GM12864 (cell line): Measurements from ENCODE around the gene MRM3.

Source experiments
- DNase-seq: peaks from one replicate; pipeline ENCODE4 v3.0.0-alpha.2; 2011; ENCODE audit warnings: low read depth
- H3K4me3 ChIP-seq: 2 replicates; pipeline ENCODE4 v1.5.1; 2011; ENCODE audit warnings: mild to moderate bottlenecking, low read depth, low read length, control low read depth
- TF ChIP-seq, protein P1 (sequence below): IDR thresholded peaks from 2 replicates; pipeline ENCODE4 v1.5.1; 2011; ENCODE audit warnings: low read depth, mild to moderate bottlenecking, moderate library complexity, low read length, control low read depth, inconsistent platforms; ENCODE audit errors: missing control alignments

Gene MRM3

DNA sequence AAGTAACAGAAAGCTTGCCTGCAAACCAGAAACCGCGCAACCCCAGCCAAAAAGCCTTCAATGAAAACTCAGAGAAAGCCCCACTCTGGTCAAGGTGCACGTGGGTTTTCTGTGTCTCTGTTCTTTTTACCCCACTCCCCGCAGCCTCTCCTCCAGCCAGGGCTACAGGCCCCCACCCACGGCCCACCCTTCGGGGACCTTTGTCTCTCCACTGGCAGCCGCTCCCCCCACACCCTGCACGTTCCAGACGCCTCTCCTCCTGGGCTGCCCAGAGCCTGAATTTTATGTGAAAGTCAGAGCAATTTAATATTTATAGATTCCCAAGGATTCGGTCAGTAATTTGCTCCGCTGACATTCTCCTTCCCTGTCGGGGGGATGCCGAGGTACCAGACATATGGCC, 24.2 kb downstream of the MRM3 start:
- no peak for DNase-seq
- TF ChIP-seq, protein P1, sequence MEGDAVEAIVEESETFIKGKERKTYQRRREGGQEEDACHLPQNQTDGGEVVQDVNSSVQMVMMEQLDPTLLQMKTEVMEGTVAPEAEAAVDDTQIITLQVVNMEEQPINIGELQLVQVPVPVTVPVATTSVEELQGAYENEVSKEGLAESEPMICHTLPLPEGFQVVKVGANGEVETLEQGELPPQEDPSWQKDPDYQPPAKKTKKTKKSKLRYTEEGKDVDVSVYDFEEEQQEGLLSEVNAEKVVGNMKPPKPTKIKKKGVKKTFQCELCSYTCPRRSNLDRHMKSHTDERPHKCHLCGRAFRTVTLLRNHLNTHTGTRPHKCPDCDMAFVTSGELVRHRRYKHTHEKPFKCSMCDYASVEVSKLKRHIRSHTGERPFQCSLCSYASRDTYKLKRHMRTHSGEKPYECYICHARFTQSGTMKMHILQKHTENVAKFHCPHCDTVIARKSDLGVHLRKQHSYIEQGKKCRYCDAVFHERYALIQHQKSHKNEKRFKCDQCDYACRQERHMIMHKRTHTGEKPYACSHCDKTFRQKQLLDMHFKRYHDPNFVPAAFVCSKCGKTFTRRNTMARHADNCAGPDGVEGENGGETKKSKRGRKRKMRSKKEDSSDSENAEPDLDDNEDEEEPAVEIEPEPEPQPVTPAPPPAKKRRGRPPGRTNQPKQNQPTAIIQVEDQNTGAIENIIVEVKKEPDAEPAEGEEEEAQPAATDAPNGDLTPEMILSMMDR, result no peak
- no peak overlapping the region for H3K4me3 ChIP-seq

DNA sequence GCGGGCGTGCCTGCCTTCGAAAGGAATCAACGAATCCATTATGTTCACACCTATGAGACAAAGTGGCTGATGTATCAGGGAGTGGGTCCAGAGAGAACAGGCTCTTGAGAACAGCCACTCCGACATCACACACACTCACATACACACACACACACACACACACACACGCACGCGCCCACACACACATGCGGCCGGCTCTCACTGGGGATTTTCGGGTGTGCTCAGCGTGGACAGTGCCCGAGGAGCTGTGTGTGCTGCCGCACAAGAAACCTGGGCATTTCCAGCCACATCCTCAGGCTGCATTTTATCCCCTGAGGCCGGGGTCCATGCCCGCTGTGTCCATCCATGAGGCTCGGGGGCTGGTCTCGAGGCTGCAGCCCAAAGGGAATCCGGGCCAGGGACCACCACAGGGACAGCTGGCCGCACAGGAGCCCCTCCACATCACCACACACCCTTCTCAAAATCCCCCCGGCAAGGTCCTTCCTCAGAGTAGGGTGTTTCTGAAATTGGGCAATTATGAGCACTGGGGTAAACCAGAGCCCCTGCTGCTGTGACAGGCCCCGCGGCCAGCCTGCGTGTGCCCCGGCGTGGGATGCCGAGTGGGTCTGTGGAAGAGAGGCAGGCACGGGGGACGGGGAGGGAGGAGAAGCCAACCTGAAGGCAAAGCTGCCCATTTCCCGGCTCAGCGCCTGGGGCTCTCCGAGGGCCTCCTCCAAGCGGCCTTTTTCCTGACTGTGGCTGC, 24.8 kb downstream of the MRM3 start:
- no peak for DNase-seq
- H3K4me3 ChIP-seq, result no peak overlapping the region
- TF ChIP-seq, protein P1, result no peak

DNA sequence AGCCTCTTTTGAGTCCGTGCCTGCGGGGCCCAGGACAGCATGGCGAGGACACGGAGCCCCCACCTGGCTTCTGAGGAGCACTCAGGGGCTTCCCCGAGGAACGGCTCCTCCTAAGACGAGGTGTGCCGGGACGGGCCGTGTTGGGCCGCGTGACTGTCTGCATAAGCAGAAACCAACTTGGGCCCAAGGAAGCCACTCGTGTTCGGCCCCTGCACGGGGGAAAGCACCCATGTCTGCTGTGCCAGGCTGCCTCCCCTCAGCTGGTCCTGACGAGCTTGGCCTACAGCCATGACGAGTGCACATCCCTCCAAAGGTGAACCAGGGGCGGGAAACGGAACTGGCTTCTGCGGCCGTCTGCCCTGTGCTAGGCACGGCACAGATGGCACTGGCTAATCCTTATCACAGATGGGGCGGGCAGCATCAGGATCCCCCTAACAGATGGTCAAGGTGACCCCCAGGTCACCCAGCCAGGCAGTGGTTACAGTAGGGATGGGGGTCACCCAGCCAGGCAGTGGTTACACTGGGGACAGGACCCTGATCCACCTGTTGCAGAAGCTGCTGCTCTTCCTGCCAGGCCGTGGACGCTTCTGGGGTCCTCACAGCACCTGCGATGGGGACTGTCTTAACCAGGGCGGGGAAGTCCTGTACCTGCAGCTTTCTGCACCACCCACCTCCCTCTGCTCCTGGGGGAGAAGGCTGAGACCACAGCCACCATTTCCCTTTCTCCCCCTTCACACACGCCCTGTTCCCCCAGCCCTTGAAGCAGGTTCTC, 25.6 kb downstream of the MRM3 start:
- TF ChIP-seq, protein P1, result no peak
- no peak overlapping the region for H3K4me3 ChIP-seq
- DNase-seq, result no peak

DNA sequence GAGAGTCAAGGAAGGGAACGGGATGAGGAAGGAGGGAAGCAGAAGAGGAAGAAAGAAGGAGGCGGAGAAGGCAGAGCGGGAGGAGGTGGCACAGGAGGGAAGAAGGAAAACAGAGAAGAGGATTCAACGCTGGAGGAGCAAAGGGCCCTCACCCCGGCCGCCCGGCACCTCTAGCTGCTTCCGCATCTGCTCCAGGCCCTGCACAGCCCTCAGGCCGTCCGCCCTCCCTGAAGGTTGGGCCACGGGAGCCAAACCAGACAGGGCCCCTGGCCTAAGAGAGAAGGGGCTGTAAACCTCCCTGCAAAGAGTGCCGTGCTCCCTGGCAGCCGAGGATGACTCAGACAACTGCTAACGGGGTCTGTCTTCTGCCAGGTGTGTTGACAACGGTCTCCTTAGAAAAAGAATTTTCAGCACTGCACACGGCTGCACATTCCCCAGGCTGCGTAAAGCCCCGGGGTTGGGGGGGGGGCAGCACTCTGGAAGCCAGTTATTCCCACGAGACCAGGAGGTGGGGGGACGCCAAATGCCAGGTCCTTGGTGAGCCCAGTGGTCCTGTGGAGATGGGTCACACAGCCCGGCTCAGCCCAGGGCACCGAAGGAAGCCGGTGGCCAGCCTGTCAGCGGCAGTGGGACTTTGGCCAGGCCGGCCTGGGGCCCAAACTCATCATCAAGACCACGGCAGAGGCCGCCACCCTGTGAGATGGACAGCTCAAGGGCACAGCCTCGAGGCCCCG, 29.1 kb downstream of the MRM3 start:
- TF ChIP-seq, protein P1, result no peak
- no peak overlapping the region for H3K4me3 ChIP-seq
- DNase-seq, result no peak

DNA sequence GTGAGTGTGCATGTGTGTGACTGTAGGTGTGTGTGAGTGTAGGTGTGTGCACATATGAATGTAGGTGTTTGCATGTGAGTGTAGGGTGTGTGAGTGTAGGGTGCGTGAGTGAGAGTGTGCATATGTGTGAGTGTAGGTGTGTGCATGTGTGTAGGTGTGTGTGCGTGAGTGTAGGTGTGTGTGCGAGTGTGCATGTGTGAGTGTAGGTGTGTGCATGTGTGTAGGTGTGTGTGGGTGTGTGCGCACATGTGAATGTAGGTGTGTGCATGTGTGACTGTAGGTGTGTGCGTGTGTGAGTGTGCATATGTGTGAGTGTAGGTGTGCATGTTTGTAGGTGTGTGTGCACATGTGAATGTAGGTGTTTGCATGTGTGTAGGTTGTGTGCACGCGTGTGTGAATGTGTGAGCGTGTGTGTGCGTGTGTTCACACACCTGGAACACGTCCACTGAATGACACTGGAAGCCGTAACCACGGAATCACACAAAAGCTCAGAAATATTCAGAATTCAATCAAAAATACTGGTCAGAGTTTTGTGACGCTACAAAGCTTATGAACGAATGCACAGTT, 30.6 kb downstream of the MRM3 start:
- DNase-seq, result no peak
- TF ChIP-seq, protein P1, result no peak
- H3K4me3 ChIP-seq, result no peak overlapping the region

DNA sequence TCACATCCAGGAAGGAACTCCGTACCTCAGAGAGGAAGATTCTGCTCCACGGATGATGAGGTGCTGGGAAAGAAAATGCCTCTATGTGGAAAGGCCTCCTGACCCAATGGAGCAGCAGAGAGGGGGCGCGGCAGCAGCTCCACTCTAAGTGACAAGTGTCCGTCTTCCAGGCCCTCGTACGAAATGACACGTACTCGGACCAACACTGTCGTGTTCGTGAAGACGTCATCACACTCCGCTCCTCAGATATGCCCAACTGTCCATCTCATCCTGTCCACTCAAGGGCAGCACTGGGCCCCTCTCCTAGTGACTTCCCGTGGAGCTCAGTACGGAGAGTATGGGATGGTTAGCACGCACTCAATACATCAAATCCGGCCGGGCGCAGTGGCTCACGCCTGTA, 32.2 kb downstream of the MRM3 start:
- DNase-seq, result no peak
- TF ChIP-seq, protein P1, result no peak
- H3K4me3 ChIP-seq, result no peak overlapping the region
